ENCODE results near the gene FETUB. TPM values are rescaled to one million over a fixed set of nuclear protein-coding genes. Genes with fewer than 3 reads are reported as not detected.

The FETUB gene, protein sequence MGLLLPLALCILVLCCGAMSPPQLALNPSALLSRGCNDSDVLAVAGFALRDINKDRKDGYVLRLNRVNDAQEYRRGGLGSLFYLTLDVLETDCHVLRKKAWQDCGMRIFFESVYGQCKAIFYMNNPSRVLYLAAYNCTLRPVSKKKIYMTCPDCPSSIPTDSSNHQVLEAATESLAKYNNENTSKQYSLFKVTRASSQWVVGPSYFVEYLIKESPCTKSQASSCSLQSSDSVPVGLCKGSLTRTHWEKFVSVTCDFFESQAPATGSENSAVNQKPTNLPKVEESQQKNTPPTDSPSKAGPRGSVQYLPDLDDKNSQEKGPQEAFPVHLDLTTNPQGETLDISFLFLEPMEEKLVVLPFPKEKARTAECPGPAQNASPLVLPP
- not detected for total RNA-seq (2021; ENCODE audit: unreplicated experiment)
- not detected in 2 replicates for polyA plus RNA-seq (2012)
- percentile 5 among the genes with signal in this experiment for Bru-seq, nascent RNA
- not detected for BruChase-seq, experiment 1, labeled RNA remaining after a 6-hour chase
- BruChase-seq, experiment 2, labeled RNA remaining after a 2-hour chase = percentile 5 among the genes with signal in this experiment
- long read RNA-seq = 0 reads

- TF ChIP-seq TCF7L2 (IDR thresholded peaks at IDR 0.05; ENCODE audit: borderline replicate concordance, extremely low read depth, insufficient read depth, insufficient read length) = no peak
- TF ChIP-seq YY1 (IDR thresholded peaks at IDR 0.05; ENCODE audit: extremely low read depth, insufficient replicate concordance, low read depth, low read length) = no peak
- no peak for TF ChIP-seq ZFX (IDR thresholded peaks at IDR 0.05)
- no peak for TF ChIP-seq JUND (IDR thresholded peaks at IDR 0.05)
- no peak for TF ChIP-seq SP1 (IDR thresholded peaks at IDR 0.05; ENCODE audit: low read depth)
- TF ChIP-seq EGR1 (IDR thresholded peaks at IDR 0.05; ENCODE audit: low read depth) = no peak
- TF ChIP-seq CTCF (IDR thresholded peaks at IDR 0.05 in 2 of 3, conservative IDR thresholded peaks at IDR 0.05 in 1 of 3; ENCODE audit: borderline replicate concordance in 1 of 3, insufficient read depth in 1 of 3, low read depth in 2 of 3, low read length in 2 of 3) = no peak
- no peak for TF ChIP-seq ELF1 (IDR thresholded peaks at IDR 0.05; ENCODE audit: borderline replicate concordance, low read depth)
- no peak for TF ChIP-seq EZH2phosphoT487 (IDR thresholded peaks at IDR 0.05; ENCODE audit: borderline replicate concordance)
- TF ChIP-seq POLR2AphosphoS5 (IDR thresholded peaks at IDR 0.05; ENCODE audit: low read depth, low read length) = no peak
- no peak for TF ChIP-seq SIN3A (IDR thresholded peaks at IDR 0.05; ENCODE audit: low read depth)
- no peak for TF ChIP-seq REST (IDR thresholded peaks at IDR 0.05; ENCODE audit: low read depth)
- TF ChIP-seq CEBPB (IDR thresholded peaks at IDR 0.05; ENCODE audit: low read depth) = no peak
- TF ChIP-seq RAD21 (IDR thresholded peaks at IDR 0.05; ENCODE audit: low read depth) = no peak
- H3K27ac ChIP-seq (ENCODE audit: low read depth, low read length) = no peak within 1 kb of the TSS
- DNase-seq (ENCODE audit: low read depth, low spot score) (no peak), ATAC-seq (no peak)
- no peaks in the 10 kb centered on the region for H3K9me3 ChIP-seq (ENCODE audit: control insufficient read depth in 1 of 2, insufficient read depth in 1 of 2, low read depth in 1 of 2, low read length in 2 of 2)
- H3K79me2 ChIP-seq (ENCODE audit: insufficient read depth, low read length) = no peaks in the 10 kb centered on the region
- intact Hi-C loops (cut with micrococcal nuclease) = no loop called here
- RAD21 ChIA-PET (ENCODE audit: low non-redundant PET in 1 of 2, low total read pairs in 2 of 2, uncharacterized antibody in 2 of 2, unreplicated experiment in 2 of 2) = no interaction called here
- peaks cover 0 to 5% of the 10 kb centered on the region in 2 experiments; a peak in 1 of 4 replicates for H3K4me1 ChIP-seq (ENCODE audit: control insufficient read depth in 1 of 2, insufficient read depth in 2 of 2, low read length in 2 of 2)
- no peaks in the 10 kb centered on the region for H3K36me3 ChIP-seq (ENCODE audit: control insufficient read depth in 1 of 2, insufficient read depth in 2 of 2, low read length in 2 of 2)
- H3K4me2 ChIP-seq (ENCODE audit: low read length) = no peak within 1 kb of the TSS
- H3K9me2 ChIP-seq (ENCODE audit: insufficient read depth) = no peaks in the 10 kb centered on the region
- H3K4me3 ChIP-seq (replicated peaks in 1 of 2; ENCODE audit: low read depth in 1 of 2, low read length in 2 of 2) = no peak within 1 kb of the TSS
- no TSS peak for BruUV-seq (replicated peaks)
- no peak within 1 kb of the TSS for H3K9ac ChIP-seq (ENCODE audit: low read length)
- no peaks in the 10 kb centered on the region for H4K20me1 ChIP-seq (ENCODE audit: insufficient read depth)
- POLR2A ChIA-PET = no interaction called here
- CTCF ChIA-PET = no interaction called here
- H2AFZ ChIP-seq (ENCODE audit: low read depth, low read length, poor library complexity, severe bottlenecking) = no peak within 1 kb of the TSS
- H3K27me3 ChIP-seq (ENCODE audit: insufficient read depth, low read length) = no peaks in the 10 kb centered on the region
Observed at GRCh38 chr3:186639778-186640472, at the start of gene FETUB. Gene FETUB (plus strand): TSS chr3:186640399. CDS start chr3:186640461, 62 bp downstream.

Data from HCT116 (cell line).